ENCODE results near the gene ZDHHC11. TPM values are rescaled to one million over a fixed set of nuclear protein-coding genes. Genes with fewer than 3 reads are reported as not detected.
"Not testable (repeated sequence)": the region's sequence is repeated elsewhere in the genome, so short reads cannot be mapped to it uniquely, and the experiment has no call there.

Gene ZDHHC11
- total RNA-seq, 5 donors from 2014 or later (not counting 1 experiment from before 2014, with no cell fraction given): 6.5 to 38.0 (median 11.6) TPM

DNA sequence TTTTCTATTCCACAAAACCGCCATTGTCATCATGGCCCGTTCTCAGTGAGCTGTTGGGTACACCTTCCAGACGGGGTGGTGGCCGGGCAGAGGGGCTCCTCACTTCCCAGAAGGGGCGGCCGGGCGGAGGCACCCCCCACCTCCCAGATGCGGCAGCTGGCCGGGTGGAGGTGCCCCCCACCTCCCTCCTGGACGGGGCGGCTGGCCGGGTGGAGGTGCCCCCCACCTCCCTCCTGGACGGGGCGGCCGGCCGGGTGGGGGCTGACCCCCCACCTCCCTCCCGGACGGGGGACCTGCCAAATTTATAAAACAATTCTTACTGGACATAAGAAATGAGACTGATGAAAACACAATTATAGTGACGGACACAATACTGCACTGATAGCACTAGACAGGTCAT, 22.6 kb downstream of the ZDHHC11 start:
- POLR2A ChIA-PET; CTCF ChIA-PET; H3K36me3 Mint-ChIP-seq; H3K27ac ChIP-seq (ENCODE audit: low read length); H3K36me3 ChIP-seq (ENCODE audit: control insufficient read depth in 2 of 2, extremely low read depth in 1 of 2, insufficient read depth in 1 of 2, low read length in 1 of 2); H3K4me3 Mint-ChIP-seq; H3K27ac Mint-ChIP-seq; H3K4me1 ChIP-seq (ENCODE audit: control insufficient read depth in 1 of 2, extremely low read depth in 1 of 2, insufficient read depth in 2 of 2, low read length in 2 of 2); DNase-seq; H3K9me3 ChIP-seq; H3K9me3 Mint-ChIP-seq; H3K4me1 Mint-ChIP-seq; ATAC-seq (replicated peaks in 1 of 4); H3K4me3 ChIP-seq (ENCODE audit: control insufficient read depth in 1 of 2, extremely low read depth in 1 of 2, low read length in 1 of 2); H3K27me3 ChIP-seq (replicated peaks in 1 of 2; ENCODE audit: control insufficient read depth in 2 of 2, extremely low read depth in 1 of 2, insufficient read depth in 2 of 2, low read length in 1 of 2): not testable (repeated sequence)
- H3K27me3 Mint-ChIP-seq: peaks cover 0 to 12% of the 10 kb centered on the region in 2 donors
- 94% methylated on average over 3 of the region's 19 CpGs for WGBS (ENCODE audit: insufficient coverage)

DNA sequence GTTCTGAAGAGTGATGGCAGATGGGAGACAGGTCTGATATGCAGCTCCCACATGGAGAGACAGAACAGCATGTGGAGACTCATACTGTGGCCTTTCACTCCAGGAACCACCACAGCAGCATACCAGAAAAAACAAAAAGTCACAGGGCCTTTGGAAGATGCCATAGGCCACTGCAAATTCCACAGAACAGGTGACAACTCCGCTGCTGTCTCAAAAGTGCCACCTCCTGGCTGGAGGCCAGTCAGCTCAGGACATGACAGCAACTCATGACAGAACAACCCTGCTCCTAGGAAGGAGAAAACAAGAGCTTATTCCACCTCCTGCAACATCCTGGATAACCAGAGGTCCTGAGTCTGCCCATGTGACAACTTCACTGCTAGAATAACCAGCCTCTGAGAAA, 25.2 kb downstream of the ZDHHC11 start:
- POLR2A ChIA-PET; ATAC-seq (replicated peaks in 1 of 4); H3K27ac ChIP-seq (ENCODE audit: low read length); H3K27me3 ChIP-seq (replicated peaks in 1 of 2; ENCODE audit: control insufficient read depth in 2 of 2, extremely low read depth in 1 of 2, insufficient read depth in 2 of 2, low read length in 1 of 2); H3K27ac Mint-ChIP-seq; CTCF ChIA-PET; H3K4me1 ChIP-seq (ENCODE audit: control insufficient read depth in 1 of 2, extremely low read depth in 1 of 2, insufficient read depth in 2 of 2, low read length in 2 of 2); H3K4me3 ChIP-seq (ENCODE audit: control insufficient read depth in 1 of 2, extremely low read depth in 1 of 2, low read length in 1 of 2); H3K9me3 Mint-ChIP-seq; H3K27me3 Mint-ChIP-seq; H3K4me3 Mint-ChIP-seq; H3K36me3 ChIP-seq (ENCODE audit: control insufficient read depth in 2 of 2, extremely low read depth in 1 of 2, insufficient read depth in 1 of 2, low read length in 1 of 2); H3K4me1 Mint-ChIP-seq; H3K9me3 ChIP-seq: not testable (repeated sequence)
- peak in 1 of 35 experiments; percentile 3 for DNase-seq
- WGBS (ENCODE audit: insufficient coverage): no CpG with 5 or more reads among the region's 1 CpG
- peaks cover 14% of the 10 kb centered on the region for H3K36me3 Mint-ChIP-seq

DNA sequence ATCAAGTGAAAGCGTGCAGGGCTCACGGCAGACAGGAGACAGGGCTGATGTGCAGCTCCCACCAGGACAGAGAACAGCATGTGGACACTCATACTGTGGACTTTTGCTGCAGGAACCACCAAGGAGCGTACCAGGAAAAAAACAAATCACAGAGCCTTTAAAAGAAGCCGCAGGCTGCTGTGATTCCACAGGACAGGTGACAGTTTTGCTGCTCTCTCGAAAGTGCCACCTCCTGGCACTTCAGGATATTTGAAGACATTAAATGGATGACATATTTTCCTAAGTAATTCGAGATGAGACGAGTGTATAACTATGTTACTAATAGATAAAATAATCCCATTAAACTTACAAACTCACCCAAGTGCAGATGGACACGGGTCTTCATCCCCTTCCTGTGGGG, 29.3 kb downstream of the ZDHHC11 start:
- no peak overlapping the region for H3K4me3 Mint-ChIP-seq
- no peak for ATAC-seq (replicated peaks in 1 of 4)
- CTCF ChIA-PET: no interaction called here

DNA sequence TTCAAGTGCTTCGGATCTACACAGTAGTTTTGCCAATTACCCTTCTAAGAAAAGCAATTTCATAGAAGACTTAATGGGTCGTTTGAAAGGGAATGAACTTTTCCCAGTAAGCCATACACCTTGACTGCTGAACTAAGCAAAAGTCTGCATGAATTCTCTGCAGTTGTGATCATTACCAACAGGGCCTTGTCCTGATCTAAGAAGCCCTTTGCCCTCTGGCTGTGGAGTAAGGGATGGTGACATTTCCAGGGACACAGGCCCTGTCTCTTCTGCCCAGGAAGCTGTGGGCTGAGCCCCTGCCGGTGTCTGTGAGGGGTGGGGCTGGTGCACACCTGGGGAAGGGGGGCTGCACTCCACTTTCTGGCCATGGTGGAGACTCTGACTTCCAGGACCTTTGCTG, 30.5 kb downstream of the ZDHHC11 start:
- no peak overlapping the region for H3K27ac Mint-ChIP-seq
- H3K9me3 ChIP-seq: no peaks in the 10 kb centered on the region
- peaks cover 23% of the 10 kb centered on the region for H3K36me3 Mint-ChIP-seq
- peaks cover 0 to 6% (median 5%) of the 10 kb centered on the region in 3 donors for H3K9me3 Mint-ChIP-seq
- WGBS (ENCODE audit: insufficient coverage): 50% methylated on average over 2 of the region's 3 CpGs
- DNase-seq (no peak), ATAC-seq (replicated peaks in 1 of 4) (no peak)
- no peak overlapping the region for H3K27ac ChIP-seq (ENCODE audit: low read length)
- H3K4me3 ChIP-seq (ENCODE audit: control insufficient read depth in 1 of 2, extremely low read depth in 1 of 2, low read length in 1 of 2): no peak overlapping the region
- peaks cover 0 to 3% of the 10 kb centered on the region in 2 experiments for H3K27me3 ChIP-seq (replicated peaks in 1 of 2; ENCODE audit: control insufficient read depth in 2 of 2, extremely low read depth in 1 of 2, insufficient read depth in 2 of 2, low read length in 1 of 2)
- peaks cover 0 to 24% of the 10 kb centered on the region in 2 donors for H3K27me3 Mint-ChIP-seq
- H3K4me1 ChIP-seq (ENCODE audit: control insufficient read depth in 1 of 2, extremely low read depth in 1 of 2, insufficient read depth in 2 of 2, low read length in 2 of 2): no peaks in the 10 kb centered on the region
- H3K36me3 ChIP-seq (ENCODE audit: control insufficient read depth in 2 of 2, extremely low read depth in 1 of 2, insufficient read depth in 1 of 2, low read length in 1 of 2): no peaks in the 10 kb centered on the region
- POLR2A ChIA-PET: no interaction called here
- H3K4me1 Mint-ChIP-seq: no peaks in the 10 kb centered on the region
- CTCF ChIA-PET: no interaction called here
- H3K4me3 Mint-ChIP-seq: no peak overlapping the region

More for the DNA sequence above, 29.3 kb downstream of the ZDHHC11 start:
- Histone ChIP-seq H3K4me3 (ENCODE audit: control insufficient read depth in 1 of 2, extremely low read depth in 1 of 2, low read length in 1 of 2) (no peak overlapping the region), H3K36me3 (ENCODE audit: control insufficient read depth in 2 of 2, extremely low read depth in 1 of 2, insufficient read depth in 1 of 2, low read length in 1 of 2) (no peaks in the 10 kb centered on the region), H3K27ac (ENCODE audit: low read length) (no peak overlapping the region), H3K4me1 (ENCODE audit: control insufficient read depth in 1 of 2, extremely low read depth in 1 of 2, insufficient read depth in 2 of 2, low read length in 2 of 2) (no peaks in the 10 kb centered on the region), H3K9me3 (no peaks in the 10 kb centered on the region), H3K27me3 (replicated peaks in 1 of 2; ENCODE audit: control insufficient read depth in 2 of 2, extremely low read depth in 1 of 2, insufficient read depth in 2 of 2, low read length in 1 of 2) (peaks cover 0 to 3% of the 10 kb centered on the region in 2 experiments)
- H3K36me3 Mint-ChIP-seq: peaks cover 17% of the 10 kb centered on the region
- no peak overlapping the region for H3K27ac Mint-ChIP-seq
- 80% methylated on average over 4 of the region's 8 CpGs for WGBS (ENCODE audit: insufficient coverage)
- H3K4me1 Mint-ChIP-seq: no peaks in the 10 kb centered on the region
- POLR2A ChIA-PET: no interaction called here
- no peak for DNase-seq
- peaks cover 0 to 21% of the 10 kb centered on the region in 2 donors for H3K27me3 Mint-ChIP-seq
- no peaks in the 10 kb centered on the region for H3K9me3 Mint-ChIP-seq

DNA sequence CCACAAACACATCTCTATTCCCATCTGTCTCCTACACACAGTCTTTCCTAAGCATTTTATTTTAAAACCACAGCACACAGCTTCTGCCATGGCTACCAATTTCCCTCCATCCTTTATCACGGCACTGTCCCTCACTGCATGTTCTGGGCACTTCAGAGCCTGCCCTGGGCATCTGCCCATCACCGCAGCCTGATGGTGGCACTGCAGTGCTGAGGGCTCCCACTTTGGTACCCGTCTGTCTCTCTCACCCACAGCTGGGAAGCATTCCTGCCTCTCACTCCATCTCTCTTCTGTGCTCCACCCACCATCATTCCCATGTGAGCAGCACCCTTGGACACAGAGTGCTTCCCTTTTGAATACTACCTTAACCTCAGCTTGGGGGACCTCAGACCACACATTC, 31.7 kb downstream of the ZDHHC11 start:
- no peak overlapping the region for H3K4me3 ChIP-seq (ENCODE audit: control insufficient read depth in 1 of 2, extremely low read depth in 1 of 2, low read length in 1 of 2)
- H3K36me3 Mint-ChIP-seq: peaks cover 18% of the 10 kb centered on the region
- H3K27ac Mint-ChIP-seq: no peak overlapping the region
- DNase-seq: no peak
- H3K27me3 ChIP-seq (replicated peaks in 1 of 2; ENCODE audit: control insufficient read depth in 2 of 2, extremely low read depth in 1 of 2, insufficient read depth in 2 of 2, low read length in 1 of 2): peaks cover 0 to 3% of the 10 kb centered on the region in 2 experiments
- H3K4me1 ChIP-seq (ENCODE audit: control insufficient read depth in 1 of 2, extremely low read depth in 1 of 2, insufficient read depth in 2 of 2, low read length in 2 of 2): no peaks in the 10 kb centered on the region
- no peak overlapping the region for H3K27ac ChIP-seq (ENCODE audit: low read length)
- H3K4me1 Mint-ChIP-seq: no peaks in the 10 kb centered on the region
- H3K9me3 ChIP-seq: no peaks in the 10 kb centered on the region
- WGBS (ENCODE audit: insufficient coverage): 95% methylated on average over 3 of the region's 3 CpGs
- no peaks in the 10 kb centered on the region for H3K36me3 ChIP-seq (ENCODE audit: control insufficient read depth in 2 of 2, extremely low read depth in 1 of 2, insufficient read depth in 1 of 2, low read length in 1 of 2)
- ChIA-PET POLR2A (no interaction called here), CTCF (no interaction called here)
- no peak overlapping the region for H3K4me3 Mint-ChIP-seq
- peaks cover 0 to 10% (median 8%) of the 10 kb centered on the region in 3 donors for H3K9me3 Mint-ChIP-seq
- H3K27me3 Mint-ChIP-seq: peaks cover 0 to 17% of the 10 kb centered on the region in 2 donors
- ATAC-seq (replicated peaks in 1 of 4): no peak

DNA sequence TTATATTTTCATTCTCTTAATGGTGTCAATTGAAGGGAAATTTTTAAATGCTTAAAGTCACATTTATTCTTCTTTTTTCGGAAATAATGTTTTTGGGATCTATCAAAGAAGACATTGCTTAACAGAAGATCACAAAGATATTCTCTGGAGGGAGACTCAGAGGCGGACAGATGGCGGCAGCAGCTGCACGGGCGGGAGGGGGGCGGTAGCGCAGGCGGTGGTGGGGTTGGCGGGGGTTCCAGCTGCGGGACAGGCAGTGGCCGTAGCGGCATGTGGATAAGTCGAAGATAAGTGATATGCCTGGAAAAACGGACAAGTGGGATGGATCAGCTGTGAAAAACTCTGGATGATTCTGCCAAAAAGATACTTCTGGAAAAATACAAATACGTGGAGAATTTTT, 34.6 kb downstream of the ZDHHC11 start:
- 96% methylated on average over 13 of the region's 15 CpGs for WGBS (ENCODE audit: insufficient coverage)
- H3K4me1 ChIP-seq (ENCODE audit: control insufficient read depth in 1 of 2, extremely low read depth in 1 of 2, insufficient read depth in 2 of 2, low read length in 2 of 2): no peaks in the 10 kb centered on the region
- DNase-seq (no peak), ATAC-seq (replicated peaks in 1 of 4) (no peak)
- H3K27ac Mint-ChIP-seq: no peak overlapping the region
- H3K9me3 Mint-ChIP-seq: peaks cover 0 to 10% (median 8%) of the 10 kb centered on the region in 3 donors
- peaks cover 0 to 21% of the 10 kb centered on the region in 2 donors for H3K27me3 Mint-ChIP-seq
- H3K4me3 Mint-ChIP-seq: no peak overlapping the region
- CTCF ChIA-PET: no interaction called here
- H3K9me3 ChIP-seq: no peaks in the 10 kb centered on the region
- POLR2A ChIA-PET: no interaction called here
- no peak overlapping the region for H3K27ac ChIP-seq (ENCODE audit: low read length)
- H3K4me3 ChIP-seq (ENCODE audit: control insufficient read depth in 1 of 2, extremely low read depth in 1 of 2, low read length in 1 of 2): no peak overlapping the region
- H3K27me3 ChIP-seq (replicated peaks in 1 of 2; ENCODE audit: control insufficient read depth in 2 of 2, extremely low read depth in 1 of 2, insufficient read depth in 2 of 2, low read length in 1 of 2): peaks cover 0 to 3% of the 10 kb centered on the region in 2 experiments
- no peaks in the 10 kb centered on the region for H3K36me3 ChIP-seq (ENCODE audit: control insufficient read depth in 2 of 2, extremely low read depth in 1 of 2, insufficient read depth in 1 of 2, low read length in 1 of 2)
- H3K4me1 Mint-ChIP-seq: no peaks in the 10 kb centered on the region
- peaks cover 9% of the 10 kb centered on the region for H3K36me3 Mint-ChIP-seq

DNA sequence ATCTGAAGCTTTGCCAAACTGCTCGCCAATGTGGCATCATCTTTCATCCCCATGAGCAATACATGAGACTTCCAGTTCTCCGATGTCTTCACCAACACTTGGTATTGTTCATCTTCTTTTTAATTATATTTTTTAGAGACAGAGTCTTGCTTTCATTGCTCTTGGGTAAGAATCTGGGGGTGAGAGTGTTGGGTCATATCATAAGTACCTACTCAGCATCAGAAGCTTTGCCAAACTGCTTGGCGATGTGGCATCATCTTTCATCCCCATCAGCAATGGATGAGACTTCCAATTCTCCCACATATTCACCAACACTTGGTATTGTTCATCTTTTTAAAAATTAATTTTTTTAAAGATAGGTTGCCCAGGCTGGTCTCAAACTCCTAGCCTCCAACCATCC, 35.3 kb downstream of the ZDHHC11 start:
- Mint-ChIP-seq H3K27ac (no peak overlapping the region), H3K9me3 (peaks cover 0 to 10% (median 8%) of the 10 kb centered on the region in 3 donors), H3K4me1 (no peaks in the 10 kb centered on the region), H3K36me3 (peaks cover 9% of the 10 kb centered on the region), H3K27me3 (peaks cover 0 to 21% of the 10 kb centered on the region in 2 donors), H3K4me3 (no peak overlapping the region)
- no peak for DNase-seq
- H3K27me3 ChIP-seq (replicated peaks in 1 of 2; ENCODE audit: control insufficient read depth in 2 of 2, extremely low read depth in 1 of 2, insufficient read depth in 2 of 2, low read length in 1 of 2): peaks cover 0 to 3% of the 10 kb centered on the region in 2 experiments
- no peaks in the 10 kb centered on the region for H3K4me1 ChIP-seq (ENCODE audit: control insufficient read depth in 1 of 2, extremely low read depth in 1 of 2, insufficient read depth in 2 of 2, low read length in 2 of 2)
- ChIA-PET CTCF (no interaction called here), POLR2A (no interaction called here)
- H3K4me3 ChIP-seq (ENCODE audit: control insufficient read depth in 1 of 2, extremely low read depth in 1 of 2, low read length in 1 of 2): no peak overlapping the region
- no peaks in the 10 kb centered on the region for H3K36me3 ChIP-seq (ENCODE audit: control insufficient read depth in 2 of 2, extremely low read depth in 1 of 2, insufficient read depth in 1 of 2, low read length in 1 of 2)
- H3K27ac ChIP-seq (ENCODE audit: low read length): no peak overlapping the region
- no peak for ATAC-seq (replicated peaks in 1 of 4)
- WGBS (ENCODE audit: insufficient coverage): no CpG with 5 or more reads among the region's 3 CpGs
- no peaks in the 10 kb centered on the region for H3K9me3 ChIP-seq
